Astrocyte (in vitro differentiated cells and primary cell): Measurements from ENCODE around the gene HOXC9.

Experiments
- CTCF ChIP-seq: IDR thresholded peaks from 2 replicates; pipeline ENCODE4 v1.5.1; 2011; ENCODE audit warnings: low read depth, mild to moderate bottlenecking, inconsistent platforms, low read length, moderate library complexity; ENCODE audit not compliant: insufficient read depth
- EZH2 ChIP-seq: IDR thresholded peaks from 2 replicates; pipeline ENCODE4 v1.6.1; 2012; ENCODE audit warnings: mild to moderate bottlenecking, low read length, inconsistent platforms; ENCODE audit not compliant: insufficient read depth

DNA sequence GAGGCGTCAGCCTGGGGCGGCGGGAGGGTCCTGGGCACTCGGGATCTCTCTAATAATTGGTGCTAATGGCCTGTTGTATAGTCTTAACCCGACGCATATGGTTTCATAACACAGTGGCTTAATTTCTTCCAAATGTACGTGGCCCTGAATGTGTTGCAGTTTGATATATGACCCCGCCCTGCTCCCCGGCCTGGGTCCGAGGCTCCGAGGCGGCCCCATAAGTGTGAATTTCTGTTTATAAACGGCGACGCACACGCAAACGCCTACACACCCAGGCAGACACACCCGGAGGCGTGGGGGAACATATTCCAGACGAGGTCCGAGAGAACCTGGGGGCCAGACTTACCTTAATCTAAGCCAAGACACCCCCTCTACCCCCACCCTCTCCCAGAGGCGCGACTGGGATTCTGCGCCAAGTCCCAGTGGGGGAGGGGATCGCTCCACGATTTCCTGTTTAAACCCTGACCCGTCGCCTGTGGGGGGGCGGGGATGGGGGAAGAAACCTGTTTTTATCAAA lies 18.6 kb downstream of the HOXC9 start:
- TF ChIP-seq CTCF (no peak), EZH2 (no peak)
